Pons (tissue), 1 donor: ENCODE measurements around the gene PPP1R14C.

Source experiments
- DNase-seq: peaks from one replicate; pipeline ENCODE4 v3.0.0-alpha.2; 2016; ENCODE audit warnings: low spot score

The PPP1R14C gene

DNA sequence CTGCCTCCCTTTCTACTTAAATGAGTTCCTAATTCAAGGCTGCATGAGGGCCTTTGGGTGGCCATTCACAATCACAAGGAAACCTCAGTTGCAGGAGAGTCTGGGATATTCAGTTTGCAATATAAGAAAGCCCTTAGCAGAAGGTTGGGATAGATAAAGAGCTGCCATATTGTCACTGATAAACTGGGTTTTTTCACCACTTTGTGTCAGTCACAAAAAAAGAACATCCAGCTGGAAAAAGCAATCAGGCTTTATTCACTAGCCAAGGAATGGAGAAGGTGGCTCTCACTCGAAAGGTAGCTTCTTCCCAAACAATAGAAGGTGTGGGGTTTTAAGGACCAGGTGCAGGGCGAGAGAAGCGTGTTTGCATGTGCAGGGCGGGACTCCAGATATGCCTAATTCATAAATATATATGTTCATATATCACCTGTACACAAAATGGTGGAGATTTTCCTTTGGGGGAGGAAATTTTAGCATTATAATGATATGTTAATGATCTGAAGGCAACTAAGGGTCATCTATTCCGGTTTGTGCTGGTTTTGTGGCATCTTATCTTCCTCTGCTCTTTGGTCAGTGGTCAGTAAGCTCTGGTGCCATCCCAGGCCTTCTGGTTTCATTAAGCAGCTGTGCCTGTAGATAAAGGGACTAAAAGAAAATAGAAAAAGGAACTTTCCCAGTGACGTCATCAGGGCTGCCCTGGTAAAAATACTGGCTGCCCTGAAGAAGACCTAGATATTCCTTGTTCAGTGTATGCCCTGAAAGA is 128.8 kb downstream of the PPP1R14C start:
- no peak for DNase-seq

- DNase-seq, result no peak
Measured at GRCh38 chr6:150272264-150272975, 129.6 kb downstream of the PPP1R14C start.

DNA sequence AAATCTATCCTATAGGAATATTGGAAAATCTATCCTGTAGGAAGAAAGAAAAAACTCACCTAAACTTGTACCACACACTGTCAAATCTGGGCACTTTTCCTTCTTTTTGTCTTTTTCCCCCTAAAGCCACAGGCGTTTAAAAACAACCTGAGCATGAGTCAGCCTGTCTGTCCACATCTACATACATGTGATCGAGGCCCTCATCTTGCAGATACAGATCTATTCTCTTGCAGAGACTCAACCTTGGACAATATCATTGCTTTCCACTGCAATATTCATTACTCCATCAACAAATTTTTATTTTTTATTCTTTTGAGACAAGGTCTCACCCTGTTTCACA is 130.1 kb downstream of the PPP1R14C start:
- DNase-seq, result no peak

- no peak for DNase-seq
Measured at GRCh38 chr6:150273457-150274309, 130.8 kb downstream of the PPP1R14C start.

- no peak for DNase-seq
Measured at GRCh38 chr6:150275489-150275888, 132.6 kb downstream of the PPP1R14C start.

- no peak for DNase-seq
Measured at GRCh38 chr6:150276168-150276936, 133.5 kb downstream of the PPP1R14C start.

DNA sequence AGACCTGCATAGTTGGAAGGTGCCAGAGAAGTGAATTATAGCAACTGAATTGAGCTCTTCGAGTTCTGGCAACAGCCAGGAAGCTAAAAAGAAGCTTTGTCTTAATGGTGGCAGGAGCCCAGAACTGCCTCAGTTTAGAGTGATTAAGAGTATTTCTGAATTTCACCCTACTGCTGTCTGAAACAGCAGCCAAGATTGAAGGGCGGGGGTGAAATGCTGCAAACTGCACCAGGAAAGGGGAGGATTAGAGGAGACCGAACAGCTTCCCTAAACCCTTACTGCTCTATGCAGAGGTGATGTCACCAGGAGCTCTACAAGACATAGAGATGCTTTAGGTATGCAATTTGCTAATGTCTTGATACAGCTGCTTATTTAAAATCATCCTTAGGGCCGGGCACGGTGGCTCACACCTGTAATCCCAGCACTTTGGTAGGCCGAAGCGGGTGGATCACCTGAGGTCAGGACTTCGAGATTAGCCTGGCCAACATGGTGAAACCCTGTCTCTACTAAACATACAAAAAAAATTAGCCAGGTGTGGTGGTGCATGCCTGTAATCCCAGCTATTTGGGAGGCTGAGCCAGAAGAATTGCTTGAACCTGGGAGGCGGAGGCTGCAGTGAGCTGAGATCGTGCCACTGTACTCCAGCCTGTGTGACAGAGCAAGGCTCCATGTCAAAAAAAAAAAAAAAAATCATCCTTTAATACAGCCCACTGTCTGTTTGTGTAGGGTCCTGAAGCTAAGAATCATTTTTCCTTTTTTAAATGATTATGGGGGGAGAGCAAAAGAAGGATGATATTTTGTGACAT is 134.3 kb downstream of the PPP1R14C start:
- DNase-seq, result peak; percentile 63

DNA sequence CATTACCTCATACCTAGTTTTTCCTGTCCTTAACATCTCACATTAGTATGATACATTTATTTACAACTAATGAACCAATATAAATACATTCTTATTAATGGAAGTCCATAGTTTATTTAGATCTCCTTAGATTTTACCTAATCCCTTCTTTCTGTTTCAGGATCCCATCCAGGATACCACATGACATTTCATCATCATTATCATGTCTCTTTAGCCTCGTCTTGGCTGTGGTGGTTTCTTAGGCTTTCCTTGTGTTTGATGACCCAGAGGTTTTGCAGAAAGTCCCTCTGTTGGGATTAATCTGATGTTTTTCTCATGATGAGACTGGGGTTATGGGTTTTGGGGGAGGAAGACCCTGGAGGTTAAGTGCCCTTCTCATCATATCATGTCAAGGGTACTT is 136.7 kb downstream of the PPP1R14C start:
- no peak for DNase-seq

- DNase-seq, result no peak
Measured at GRCh38 chr6:150280703-150281102, 137.9 kb downstream of the PPP1R14C start.

- no peak for DNase-seq
Measured at GRCh38 chr6:150281767-150282166, 138.9 kb downstream of the PPP1R14C start.

GRCh38 chr6:150282806-150283205 is 140.0 kb downstream of the PPP1R14C start:
- no peak for DNase-seq

DNA sequence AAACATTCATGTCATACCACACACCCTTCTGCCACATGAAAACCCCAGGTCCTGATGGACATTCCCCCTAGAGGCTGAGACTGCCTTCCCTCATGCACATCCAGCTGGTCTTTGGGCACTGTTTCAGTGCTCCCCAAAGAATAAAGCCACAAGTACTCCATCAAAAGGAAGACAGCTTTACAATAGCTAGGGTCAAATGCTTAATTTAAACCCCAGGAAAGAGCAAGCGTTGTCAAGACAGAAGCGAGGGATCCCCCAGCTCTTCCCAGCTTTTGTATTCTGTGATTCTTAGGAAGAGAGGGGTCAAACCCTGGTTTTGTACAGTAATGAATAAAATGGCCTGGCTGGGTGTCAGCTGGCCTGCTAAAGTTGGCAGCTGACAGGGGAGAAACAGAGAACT is 143.6 kb downstream of the PPP1R14C start:
- no peak for DNase-seq

DNA sequence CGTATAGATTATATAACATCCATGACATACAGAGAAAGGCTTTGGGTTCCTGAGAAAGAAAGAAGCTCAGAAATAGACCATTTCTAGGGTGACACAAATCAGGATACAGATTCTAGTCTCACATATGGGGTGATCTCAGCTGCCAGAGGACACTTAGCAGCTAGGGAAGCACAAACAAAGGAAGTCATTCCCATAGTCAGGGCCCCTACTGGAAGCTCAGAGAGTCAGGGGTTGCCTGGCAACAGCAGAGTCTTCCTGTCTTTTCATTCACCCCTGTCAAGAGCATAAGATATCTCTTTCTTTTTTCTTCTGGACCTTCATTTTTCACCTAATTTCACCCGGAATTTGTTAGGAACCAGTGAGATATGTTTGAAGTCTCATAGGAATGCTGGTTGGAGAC is 144.1 kb downstream of the PPP1R14C start:
- no peak for DNase-seq

DNA sequence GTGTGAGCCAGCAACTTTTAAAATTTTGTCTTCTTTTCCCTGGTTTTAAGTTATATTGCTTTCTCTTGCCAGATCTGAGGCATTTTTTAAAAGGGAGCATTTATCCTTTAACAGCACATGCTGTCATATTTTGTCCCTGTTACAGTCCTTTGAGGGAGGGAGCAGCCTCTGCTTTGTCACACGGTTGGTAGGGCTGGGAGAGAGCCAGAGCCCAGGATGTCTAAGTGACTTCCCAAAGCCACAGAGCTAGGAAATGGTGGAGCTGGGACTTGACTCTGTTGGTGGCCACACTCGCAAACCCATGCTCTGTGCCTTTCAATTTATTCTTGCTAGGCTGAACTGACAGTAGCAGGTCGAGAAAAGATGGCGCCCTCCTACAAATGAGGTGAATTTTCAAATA is 145.6 kb downstream of the PPP1R14C start:
- no peak for DNase-seq

GRCh38 chr6:150289454-150290071 is 146.7 kb downstream of the PPP1R14C start:
- no peak for DNase-seq

DNA sequence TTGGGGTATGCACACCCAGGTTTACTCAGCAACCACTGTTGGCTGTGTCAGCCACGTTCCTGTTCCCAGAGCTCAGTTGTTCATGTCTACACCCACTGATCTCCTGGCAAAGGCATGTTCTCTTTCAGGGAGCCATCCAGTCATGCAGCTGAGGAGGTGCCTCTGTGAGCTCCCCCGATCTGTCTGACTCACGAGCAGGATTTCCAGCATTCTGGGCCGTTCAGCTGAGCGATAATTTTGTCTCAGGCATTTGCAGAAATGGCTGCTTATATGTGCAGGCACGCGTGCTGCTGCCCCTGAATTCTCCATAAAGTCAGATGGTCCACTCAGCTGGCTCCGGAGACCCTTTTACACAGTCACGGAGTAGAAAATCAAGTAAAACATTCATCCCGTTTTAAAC is 147.6 kb downstream of the PPP1R14C start:
- DNase-seq, result no peak

DNA sequence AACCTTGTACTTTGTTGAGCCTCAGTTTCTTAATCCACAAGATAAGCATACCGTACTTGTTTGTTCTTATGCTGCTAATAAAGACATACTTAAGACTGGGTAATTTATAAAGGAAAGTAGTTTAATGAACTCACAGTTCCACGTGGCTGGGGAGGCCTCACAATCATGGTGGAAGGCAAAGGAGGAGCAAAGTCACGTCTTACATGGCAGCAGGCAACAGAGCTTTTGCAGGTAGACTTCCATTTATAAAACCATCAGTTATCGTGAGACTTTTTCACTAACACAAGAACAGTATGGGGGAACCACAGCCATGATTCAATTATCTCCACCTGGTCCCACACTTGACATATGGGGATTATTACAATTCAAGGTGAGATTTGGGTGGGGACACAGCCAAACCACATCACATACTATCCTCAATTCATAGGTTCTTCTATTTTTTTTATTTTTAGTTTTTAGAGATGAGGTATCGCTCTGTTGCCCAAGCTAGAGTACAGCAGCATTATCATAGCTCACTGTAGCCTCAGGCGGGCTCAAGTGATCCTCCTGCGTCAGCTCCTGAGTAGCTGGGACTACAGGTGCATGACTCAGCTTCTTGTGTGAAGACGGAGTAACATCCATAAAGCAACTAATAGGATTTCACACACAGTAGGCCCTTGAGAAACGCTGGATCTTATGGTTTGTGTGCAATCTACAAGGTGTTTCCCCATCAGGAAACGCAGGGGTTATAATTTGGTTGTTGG is 149.3 kb downstream of the PPP1R14C start:
- DNase-seq, result no peak

- no peak for DNase-seq
Measured at GRCh38 chr6:150293019-150293418, 150.2 kb downstream of the PPP1R14C start.

DNA sequence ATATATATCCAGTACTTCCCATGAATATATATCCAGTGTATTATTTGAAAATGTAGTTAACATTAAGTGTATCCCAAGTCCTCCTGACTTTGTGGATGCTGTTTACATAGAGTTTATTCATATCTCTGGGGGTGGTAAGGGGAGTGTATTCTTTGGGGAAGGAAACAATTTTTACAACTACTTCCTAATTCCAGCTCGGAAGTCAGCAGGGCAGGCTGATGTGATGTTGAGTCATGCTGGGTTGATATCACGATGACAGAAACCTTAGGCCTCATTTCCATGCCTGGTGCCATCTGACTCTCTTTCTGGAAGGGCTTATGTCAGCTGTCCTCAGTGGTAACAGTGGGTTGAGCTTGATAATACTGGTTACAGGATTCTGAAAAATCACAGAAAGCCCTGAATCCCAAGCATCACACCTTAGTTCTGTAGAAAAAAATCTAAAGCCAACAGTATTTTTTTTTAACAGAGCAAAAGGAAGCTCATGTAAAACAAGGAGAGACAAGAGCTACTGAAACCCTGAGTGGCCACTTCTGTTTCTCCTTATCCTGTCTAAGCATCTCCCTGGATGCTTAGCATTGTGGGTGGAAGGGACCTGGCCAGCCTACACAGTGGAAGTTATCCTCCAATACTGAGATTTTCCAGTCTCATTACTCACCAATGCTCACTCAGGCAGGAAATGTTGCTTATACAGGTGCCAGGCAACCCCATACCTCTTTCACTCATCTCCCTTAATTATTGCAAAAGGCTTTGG is 150.8 kb downstream of the PPP1R14C start:
- DNase-seq, result no peak
